WTC11 (cell line): ENCODE data around the gene TARP.

Experiments
- ATF2 ChIP-seq: sonication (generic); formaldehyde crosslinking; IDR thresholded peaks from 2 replicates; pipeline ENCODE4 v1.8.1; 2022; ENCODE audit warnings: low read depth, missing genetic modification reagents, borderline replicate concordance
- ATF3 ChIP-seq: sonication (generic); formaldehyde crosslinking; conservative IDR thresholded peaks from 2 replicates; pipeline ENCODE4 v1.8.1; 2022; ENCODE audit warnings: mild to moderate bottlenecking, missing genetic modification reagents
- CDX4 ChIP-seq: fragments of 250-450 bp; sonication (Bioruptor Pico); IDR thresholded peaks from 2 replicates; pipeline ENCODE4 v1.9.0; 2021; ENCODE audit warnings: moderate library complexity, mild to moderate bottlenecking, inconsistent platforms, borderline replicate concordance
- CTCF ChIP-seq: fragments of 200-600 bp; IDR thresholded peaks from 2 replicates; pipeline ENCODE4 v1.8.0; 2022; ENCODE audit warnings: antibody characterized with exemption
- ESRRA ChIP-seq: sonication (generic); formaldehyde crosslinking; IDR thresholded peaks from 2 replicates; pipeline ENCODE4 v1.8.1; 2022; ENCODE audit warnings: mild to moderate bottlenecking, missing genetic modification reagents, borderline replicate concordance
- HMGXB4 ChIP-seq: sonication (generic); formaldehyde crosslinking; IDR thresholded peaks from 2 replicates; pipeline ENCODE4 v1.8.1; 2023; ENCODE audit warnings: mild to moderate bottlenecking, moderate library complexity, missing genetic modification reagents
- NFATC4 ChIP-seq: fragments of 250-450 bp; sonication (Bioruptor Pico); IDR thresholded peaks from 2 replicates; pipeline ENCODE4 v1.9.0; 2021; ENCODE audit warnings: mild to moderate bottlenecking
- NFYB ChIP-seq: sonication (generic); formaldehyde crosslinking; conservative IDR thresholded peaks from 2 replicates; pipeline ENCODE4 v1.8.0; 2022; ENCODE audit warnings: low read depth, missing genetic modification reagents
- NR3C1 ChIP-seq: sonication (generic); formaldehyde crosslinking; conservative IDR thresholded peaks from 2 replicates; pipeline ENCODE4 v1.8.1; 2023; ENCODE audit warnings: low read depth, mild to moderate bottlenecking, missing genetic modification reagents
- RORB ChIP-seq: fragments of 250-450 bp; sonication (Bioruptor Pico); IDR thresholded peaks from 2 replicates; pipeline ENCODE4 v1.9.0; 2021; ENCODE audit warnings: mild to moderate bottlenecking
- SMAD3 ChIP-seq: sonication (generic); formaldehyde crosslinking; IDR thresholded peaks from 2 replicates; pipeline ENCODE4 v1.8.0; 2022; ENCODE audit warnings: missing genetic modification reagents, mild to moderate bottlenecking, borderline replicate concordance
- SP1 ChIP-seq: sonication (generic); formaldehyde crosslinking; conservative IDR thresholded peaks from 2 replicates; pipeline ENCODE4 v1.8.1; 2022; ENCODE audit warnings: missing genetic modification reagents
- ZNF121 ChIP-seq: sonication (generic); formaldehyde crosslinking; IDR thresholded peaks from 2 replicates; pipeline ENCODE4 v1.8.0; 2023; ENCODE audit warnings: missing genetic modification reagents

GRCh38 chr7:38306914-38307313 lies 33.5 kb upstream of the TARP start:
- TF ChIP-seq ATF3 (no peak), CTCF (no peak), RORB (CRISPR knock-in tag) (no peak), CDX4 (CRISPR knock-in tag) (no peak), ZNF121 (CRISPR knock-in tag) (no peak), NR3C1 (CRISPR knock-in tag) (no peak), HMGXB4 (no peak), NFYB (CRISPR knock-in tag) (no peak), SMAD3 (CRISPR knock-in tag) (no peak), ATF2 (CRISPR knock-in tag) (no peak), ESRRA (CRISPR knock-in tag) (no peak), NFATC4 (CRISPR knock-in tag) (no peak), SP1 (CRISPR knock-in tag) (no peak)
